ENCODE results near the gene URB1. TPM values are rescaled to one million over a fixed set of nuclear protein-coding genes. Genes with fewer than 3 reads are reported as not detected.

The URB1 gene
- total RNA-seq, 4 donors from 2014 or later: 13.7 to 17.7 (median 15.2) TPM

DNA sequence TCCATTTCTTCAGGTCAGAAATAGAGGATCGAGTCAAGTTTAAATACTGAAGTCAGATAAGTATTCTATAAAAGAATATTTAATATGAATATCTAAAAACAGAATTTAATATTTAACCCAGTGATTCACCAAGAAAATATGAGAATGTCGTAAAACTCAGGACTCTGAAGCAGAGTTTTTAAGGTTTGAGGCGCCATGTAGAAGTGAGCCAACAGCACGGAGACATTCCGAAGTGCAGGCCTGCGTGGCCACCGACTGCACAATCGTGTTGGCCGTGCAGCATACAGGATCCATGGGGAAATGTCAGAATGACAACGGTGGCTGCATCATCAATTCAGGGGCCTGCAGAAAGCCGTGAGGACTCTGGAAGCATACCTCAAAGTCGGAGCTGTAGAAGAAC, 70.7 kb downstream of the URB1 start:
- H3K4me1 ChIP-seq: no peaks in the 10 kb centered on the region
- H3K27me3 ChIP-seq: no peaks in the 10 kb centered on the region
- no peaks in the 10 kb centered on the region for H3K9me3 ChIP-seq
- no peak overlapping the region for H3K4me3 ChIP-seq
- DNase-seq (no peak), ATAC-seq (no peak)
- intact Hi-C loops (cut with DNase I; ENCODE audit: low total_unique reads) (no loop called here), in situ Hi-C loops (cut with MboI; ENCODE audit: low sequenced_read_pairs in 4 of 4) (no loop called here)
- TF ChIP-seq POLR2A (IDR thresholded peaks at IDR 0.05): no peak
- TF ChIP-seq, protein P1, sequence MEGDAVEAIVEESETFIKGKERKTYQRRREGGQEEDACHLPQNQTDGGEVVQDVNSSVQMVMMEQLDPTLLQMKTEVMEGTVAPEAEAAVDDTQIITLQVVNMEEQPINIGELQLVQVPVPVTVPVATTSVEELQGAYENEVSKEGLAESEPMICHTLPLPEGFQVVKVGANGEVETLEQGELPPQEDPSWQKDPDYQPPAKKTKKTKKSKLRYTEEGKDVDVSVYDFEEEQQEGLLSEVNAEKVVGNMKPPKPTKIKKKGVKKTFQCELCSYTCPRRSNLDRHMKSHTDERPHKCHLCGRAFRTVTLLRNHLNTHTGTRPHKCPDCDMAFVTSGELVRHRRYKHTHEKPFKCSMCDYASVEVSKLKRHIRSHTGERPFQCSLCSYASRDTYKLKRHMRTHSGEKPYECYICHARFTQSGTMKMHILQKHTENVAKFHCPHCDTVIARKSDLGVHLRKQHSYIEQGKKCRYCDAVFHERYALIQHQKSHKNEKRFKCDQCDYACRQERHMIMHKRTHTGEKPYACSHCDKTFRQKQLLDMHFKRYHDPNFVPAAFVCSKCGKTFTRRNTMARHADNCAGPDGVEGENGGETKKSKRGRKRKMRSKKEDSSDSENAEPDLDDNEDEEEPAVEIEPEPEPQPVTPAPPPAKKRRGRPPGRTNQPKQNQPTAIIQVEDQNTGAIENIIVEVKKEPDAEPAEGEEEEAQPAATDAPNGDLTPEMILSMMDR (IDR thresholded peaks at IDR 0.05 in 4 of 5, conservative IDR thresholded peaks at IDR 0.05 in 1 of 5): no peak
- no peak overlapping the region for H3K27ac ChIP-seq
- peaks cover 5 to 87% of the 10 kb centered on the region in 2 donors for H3K36me3 ChIP-seq

DNA sequence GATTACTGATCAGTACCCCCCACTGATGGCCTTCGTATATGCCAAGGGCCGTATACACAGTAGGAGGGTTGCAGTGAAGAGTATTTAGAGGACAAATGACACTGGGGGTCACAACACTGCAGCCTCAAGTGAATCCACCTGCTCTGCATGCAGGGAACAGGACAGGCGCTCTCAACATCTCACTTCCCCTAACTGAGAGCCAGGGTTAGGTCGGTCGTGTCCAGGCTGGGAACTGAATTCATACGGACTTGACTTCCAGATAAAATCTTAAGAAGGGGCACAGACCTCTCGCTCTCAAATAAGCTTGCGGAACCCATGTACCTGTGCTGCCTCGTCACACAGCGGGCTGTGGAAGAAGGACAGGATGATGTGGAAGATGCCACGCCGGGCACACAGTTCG, 71.3 kb downstream of the URB1 start:
- in situ Hi-C loops (cut with MboI; ENCODE audit: low sequenced_read_pairs in 4 of 4): no loop called here
- DNase-seq (no peak), ATAC-seq (no peak)
- TF ChIP-seq, protein P1 (IDR thresholded peaks at IDR 0.05 in 4 of 5, conservative IDR thresholded peaks at IDR 0.05 in 1 of 5): no peak
- no peak for TF ChIP-seq POLR2A (IDR thresholded peaks at IDR 0.05)
- no peak overlapping the region for H3K4me3 ChIP-seq
- peaks cover 5 to 93% of the 10 kb centered on the region in 2 donors for H3K36me3 ChIP-seq
- no peaks in the 10 kb centered on the region for H3K4me1 ChIP-seq
- H3K27ac ChIP-seq: no peak overlapping the region
- H3K27me3 ChIP-seq: no peaks in the 10 kb centered on the region
- intact Hi-C loops (cut with DNase I; ENCODE audit: low total_unique reads): no loop called here
- H3K9me3 ChIP-seq: no peaks in the 10 kb centered on the region

DNA sequence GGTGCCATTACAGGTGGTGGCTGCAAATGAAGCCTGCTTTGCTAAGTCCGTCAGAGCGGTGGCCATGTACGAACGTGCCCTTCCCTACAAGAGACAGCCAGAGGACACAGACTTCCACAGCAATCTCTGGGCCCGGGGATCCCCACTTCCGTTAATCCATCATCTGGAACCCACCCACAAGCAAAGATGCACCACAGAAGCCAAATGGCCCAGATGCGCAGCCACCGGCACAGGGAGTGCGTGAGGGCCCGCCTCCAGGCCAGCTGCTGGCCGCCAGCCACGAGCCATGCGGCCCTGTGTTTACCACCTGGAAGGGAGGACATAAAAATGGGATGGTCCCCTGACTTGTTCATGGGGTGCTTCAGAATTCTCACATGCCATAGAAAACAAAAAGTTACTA, 72.1 kb downstream of the URB1 start:
- Histone ChIP-seq H3K4me1 (no peaks in the 10 kb centered on the region), H3K9me3 (no peaks in the 10 kb centered on the region), H3K36me3 (peaks cover 5 to 100% of the 10 kb centered on the region in 2 donors), H3K27me3 (no peaks in the 10 kb centered on the region), H3K27ac (no peak overlapping the region), H3K4me3 (no peak overlapping the region)
- no peak for TF ChIP-seq POLR2A (IDR thresholded peaks at IDR 0.05)
- TF ChIP-seq, protein P1 (IDR thresholded peaks at IDR 0.05 in 4 of 5, conservative IDR thresholded peaks at IDR 0.05 in 1 of 5): no peak
- in situ Hi-C loops (cut with MboI; ENCODE audit: low sequenced_read_pairs in 4 of 4): no loop called here
- DNase-seq (no peak), ATAC-seq (no peak)
- intact Hi-C loops (cut with DNase I; ENCODE audit: low total_unique reads): no loop called here

DNA sequence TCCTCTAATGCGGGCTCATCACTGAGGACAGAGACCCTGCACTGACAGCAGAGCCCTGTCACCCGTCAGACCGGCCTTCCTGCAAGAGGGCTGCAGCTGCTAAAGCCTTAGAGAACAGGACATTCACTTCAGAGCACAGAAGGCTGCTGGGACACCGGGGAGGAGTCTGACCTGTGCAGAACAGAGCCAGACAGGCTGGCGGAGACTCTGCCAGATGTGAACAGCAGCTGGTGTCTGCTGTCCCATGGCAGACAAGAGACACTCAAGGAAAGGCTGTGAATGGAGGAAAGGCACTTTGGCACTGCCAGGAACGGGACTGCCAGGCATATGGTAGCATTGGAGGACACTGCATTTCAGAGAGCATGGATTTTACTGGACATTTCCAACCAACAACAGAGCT, 72.8 kb downstream of the URB1 start:
- in situ Hi-C loops (cut with MboI; ENCODE audit: low sequenced_read_pairs in 4 of 4) (no loop called here), intact Hi-C loops (cut with DNase I; ENCODE audit: low total_unique reads) (no loop called here)
- TF ChIP-seq, protein P1 (IDR thresholded peaks at IDR 0.05 in 4 of 5, conservative IDR thresholded peaks at IDR 0.05 in 1 of 5): no peak
- TF ChIP-seq POLR2A (IDR thresholded peaks at IDR 0.05): no peak
- DNase-seq (no peak), ATAC-seq (no peak)
- H3K36me3 ChIP-seq: peaks cover 5 to 98% of the 10 kb centered on the region in 2 donors
- H3K4me1 ChIP-seq: no peaks in the 10 kb centered on the region
- H3K9me3 ChIP-seq: no peaks in the 10 kb centered on the region
- no peak overlapping the region for H3K27ac ChIP-seq
- H3K4me3 ChIP-seq: no peak overlapping the region
- no peaks in the 10 kb centered on the region for H3K27me3 ChIP-seq

DNA sequence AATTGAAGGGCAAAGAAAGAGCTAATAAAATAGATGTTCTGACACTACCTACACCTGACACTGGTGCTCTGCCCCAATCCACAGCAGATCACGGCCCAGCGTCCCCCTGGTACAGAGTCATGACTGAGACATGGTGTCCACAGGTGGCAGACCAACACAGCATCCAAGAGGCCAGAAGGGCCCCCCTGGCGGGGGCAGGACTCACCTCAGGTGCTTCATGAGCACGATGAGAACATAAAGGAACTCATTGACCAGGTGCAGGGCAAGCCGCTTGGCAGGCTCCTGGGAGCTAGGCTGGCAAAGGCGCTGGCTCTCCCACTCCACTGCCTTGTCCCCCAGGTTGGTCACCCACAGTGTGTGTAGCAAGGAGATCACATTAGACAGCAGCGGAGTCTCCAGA, 73.8 kb downstream of the URB1 start:
- H3K27ac ChIP-seq: no peak overlapping the region
- H3K4me1 ChIP-seq: no peaks in the 10 kb centered on the region
- in situ Hi-C loops (cut with MboI; ENCODE audit: low sequenced_read_pairs in 4 of 4) (no loop called here), intact Hi-C loops (cut with DNase I; ENCODE audit: low total_unique reads) (no loop called here)
- TF ChIP-seq POLR2A (IDR thresholded peaks at IDR 0.05): no peak
- TF ChIP-seq, protein P1 (IDR thresholded peaks at IDR 0.05 in 4 of 5, conservative IDR thresholded peaks at IDR 0.05 in 1 of 5): no peak
- no peaks in the 10 kb centered on the region for H3K27me3 ChIP-seq
- no peaks in the 10 kb centered on the region for H3K9me3 ChIP-seq
- DNase-seq (no peak), ATAC-seq (no peak)
- no peak overlapping the region for H3K4me3 ChIP-seq
- peaks cover 5 to 98% of the 10 kb centered on the region in 2 donors for H3K36me3 ChIP-seq

Data from gastrocnemius medialis (tissue), 4 donors.